HEK293 (cell line): Measurements from ENCODE around the gene CPEB3.

Source experiments
- CTCF ChIA-PET: fragments of 350-600 bp; formaldehyde crosslinking; extraction: SDS; loops from one replicate; lab custom pipeline; 2021; ENCODE audit warnings: antibody characterized with exemption; lab: Yijun Ruan, JAX
- POLR2A ChIA-PET: fragments of 300-600 bp; formaldehyde crosslinking; extraction: SDS; loops from one replicate; lab custom pipeline; 2020; ENCODE audit warnings: antibody characterized with exemption, inconsistent platforms; lab: Yijun Ruan, JAX
- H3K27ac ChIP-seq: fragments of 200-500 bp; sonication (Bioruptor generic); 2 replicates; pipeline ENCODE4 v1.5.1; 2014; ENCODE audit warnings: low read depth, low read length, control low read depth, inconsistent platforms; ENCODE audit errors: extremely low read depth
- H3K36me3 ChIP-seq, 2 experiments: fragments of 200-500 bp in 1 of 2; sonication (Bioruptor generic) in 1 of 2; 1 replicate in 1 of 2; 2 replicates in 1 of 2; pipeline ENCODE4 v1.5.1; 2014 to 2017; ENCODE audit warnings: inconsistent platforms in 2 of 2, low read length in 2 of 2; ENCODE audit not compliant: control insufficient read depth in 2 of 2, insufficient read depth in 1 of 2
- H3K4me1 ChIP-seq: fragments of 200-500 bp; sonication (Bioruptor generic); 2 replicates; pipeline ENCODE4 v1.5.1; 2014; ENCODE audit warnings: mild to moderate bottlenecking, low read length, inconsistent platforms; ENCODE audit not compliant: control insufficient read depth, insufficient read depth
- H3K4me3 ChIP-seq: 2 replicates; pipeline ENCODE4 v1.5.1; 2011; ENCODE audit warnings: low read depth, mild to moderate bottlenecking, control low read depth, low read length, moderate library complexity
- H3K9me3 ChIP-seq: fragments of 200-500 bp; sonication (Bioruptor generic); 2 replicates; pipeline ENCODE4 v1.5.1; 2014; ENCODE audit warnings: low read depth, low read length, inconsistent platforms; ENCODE audit not compliant: control insufficient read depth, insufficient read depth
- MZF1 ChIP-seq: fragments of 450-650 bp; formaldehyde crosslinking; IDR thresholded peaks from 2 replicates; pipeline ENCODE4 v1.5.1; 2017; ENCODE audit warnings: missing biosample characterization, missing genetic modification characterization, borderline replicate concordance
- PRDM1 ChIP-seq: fragments of 450-650 bp; formaldehyde crosslinking; IDR thresholded peaks from 2 replicates; pipeline ENCODE4; 2016; ENCODE audit warnings: missing biosample characterization, missing genetic modification characterization
- ZBTB21 ChIP-seq: fragments of 450-650 bp; formaldehyde crosslinking; IDR thresholded peaks from 2 replicates; pipeline ENCODE4 v1.5.1; 2017; ENCODE audit warnings: missing biosample characterization, missing genetic modification characterization
- ZNF140 ChIP-seq: fragments of 450-650 bp; formaldehyde crosslinking; IDR thresholded peaks from 2 replicates; pipeline ENCODE4 v1.5.1; 2016; ENCODE audit warnings: missing biosample characterization, missing genetic modification characterization
- ZNF2 ChIP-seq: fragments of 450-650 bp; formaldehyde crosslinking; IDR thresholded peaks from 2 replicates; pipeline ENCODE4 v1.5.1; 2016; ENCODE audit warnings: missing biosample characterization, missing genetic modification characterization
- ZNF292 ChIP-seq: fragments of 450-650 bp; formaldehyde crosslinking; IDR thresholded peaks from 2 replicates; pipeline ENCODE4 v1.5.1; 2016; ENCODE audit warnings: low read depth, missing biosample characterization, missing genetic modification characterization, borderline replicate concordance
- ZNF350 ChIP-seq: fragments of 450-650 bp; formaldehyde crosslinking; IDR thresholded peaks from 2 replicates; pipeline ENCODE4 v1.5.0; 2017; ENCODE audit warnings: missing biosample characterization, mild to moderate bottlenecking, missing genetic modification characterization
- ZNF366 ChIP-seq: fragments of 450-650 bp; formaldehyde crosslinking; conservative IDR thresholded peaks from 2 replicates; pipeline ENCODE4 v1.5.1; 2016; ENCODE audit warnings: missing biosample characterization, missing genetic modification characterization
- ZNF37A ChIP-seq: fragments of 450-650 bp; IDR thresholded peaks from 2 replicates; pipeline ENCODE4 v1.5.1; 2018; ENCODE audit warnings: missing biosample characterization, missing genetic modification characterization
- ZNF394 ChIP-seq: fragments of 450-650 bp; formaldehyde crosslinking; IDR thresholded peaks from 2 replicates; pipeline ENCODE4 v1.5.1; 2016; ENCODE audit warnings: missing biosample characterization, missing genetic modification characterization, mild to moderate bottlenecking, moderate library complexity, borderline replicate concordance
- ZSCAN23 ChIP-seq: fragments of 450-650 bp; formaldehyde crosslinking; IDR thresholded peaks from 2 replicates; pipeline ENCODE4 v1.5.1; 2016; ENCODE audit warnings: missing biosample characterization, missing genetic modification characterization
- TF ChIP-seq, protein P1 (sequence below): fragments of 450-650 bp; formaldehyde crosslinking; IDR thresholded peaks from 2 replicates; pipeline ENCODE4 v1.5.1; 2016; ENCODE audit warnings: missing biosample characterization, missing genetic modification characterization, borderline replicate concordance
- TF ChIP-seq, protein P2 (sequence below): fragments of 450-650 bp; formaldehyde crosslinking; IDR thresholded peaks from 2 replicates; pipeline ENCODE4 v1.5.1; 2016; ENCODE audit warnings: missing biosample characterization, missing genetic modification characterization
- TF ChIP-seq, protein P3 (sequence below): fragments of 450-650 bp; formaldehyde crosslinking; IDR thresholded peaks from 2 replicates; pipeline ENCODE4 v1.5.1; 2016; ENCODE audit warnings: missing biosample characterization, missing genetic modification characterization
- TF ChIP-seq, protein P4 (sequence below): fragments of 450-650 bp; formaldehyde crosslinking; IDR thresholded peaks from 2 replicates; pipeline ENCODE4 v1.5.1; 2016; ENCODE audit warnings: missing biosample characterization, missing genetic modification characterization

Gene CPEB3

DNA sequence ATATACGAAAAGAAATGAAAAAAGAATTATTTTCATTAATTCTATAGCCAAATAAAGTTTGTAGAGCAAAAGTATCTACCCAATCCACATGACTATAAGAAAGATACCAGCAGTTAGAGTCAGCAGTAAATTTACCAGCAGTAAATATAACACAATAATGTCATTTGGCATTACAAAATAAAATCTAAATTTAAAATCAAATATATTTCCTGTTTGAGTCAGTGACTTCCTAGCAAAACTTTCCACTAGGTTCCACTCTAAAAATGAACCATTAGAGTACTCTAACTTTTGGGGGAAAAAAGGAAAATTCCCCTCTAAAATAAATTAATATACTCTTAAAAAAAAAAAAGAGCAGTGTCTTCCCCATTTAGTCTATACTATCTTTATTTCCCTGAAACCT lies 144.8 kb downstream of the CPEB3 start:
- TF ChIP-seq ZSCAN23: no peak
- TF ChIP-seq, protein P1, sequence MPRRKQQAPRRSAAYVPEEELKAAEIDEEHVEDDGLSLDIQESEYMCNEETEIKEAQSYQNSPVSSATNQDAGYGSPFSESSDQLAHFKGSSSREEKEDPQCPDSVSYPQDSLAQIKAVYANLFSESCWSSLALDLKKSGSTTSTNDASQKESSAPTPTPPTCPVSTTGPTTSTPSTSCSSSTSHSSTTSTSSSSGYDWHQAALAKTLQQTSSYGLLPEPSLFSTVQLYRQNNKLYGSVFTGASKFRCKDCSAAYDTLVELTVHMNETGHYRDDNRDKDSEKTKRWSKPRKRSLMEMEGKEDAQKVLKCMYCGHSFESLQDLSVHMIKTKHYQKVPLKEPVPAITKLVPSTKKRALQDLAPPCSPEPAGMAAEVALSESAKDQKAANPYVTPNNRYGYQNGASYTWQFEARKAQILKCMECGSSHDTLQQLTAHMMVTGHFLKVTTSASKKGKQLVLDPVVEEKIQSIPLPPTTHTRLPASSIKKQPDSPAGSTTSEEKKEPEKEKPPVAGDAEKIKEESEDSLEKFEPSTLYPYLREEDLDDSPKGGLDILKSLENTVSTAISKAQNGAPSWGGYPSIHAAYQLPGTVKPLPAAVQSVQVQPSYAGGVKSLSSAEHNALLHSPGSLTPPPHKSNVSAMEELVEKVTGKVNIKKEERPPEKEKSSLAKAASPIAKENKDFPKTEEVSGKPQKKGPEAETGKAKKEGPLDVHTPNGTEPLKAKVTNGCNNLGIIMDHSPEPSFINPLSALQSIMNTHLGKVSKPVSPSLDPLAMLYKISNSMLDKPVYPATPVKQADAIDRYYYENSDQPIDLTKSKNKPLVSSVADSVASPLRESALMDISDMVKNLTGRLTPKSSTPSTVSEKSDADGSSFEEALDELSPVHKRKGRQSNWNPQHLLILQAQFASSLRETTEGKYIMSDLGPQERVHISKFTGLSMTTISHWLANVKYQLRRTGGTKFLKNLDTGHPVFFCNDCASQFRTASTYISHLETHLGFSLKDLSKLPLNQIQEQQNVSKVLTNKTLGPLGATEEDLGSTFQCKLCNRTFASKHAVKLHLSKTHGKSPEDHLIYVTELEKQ: no peak
- TF ChIP-seq ZNF394 (tag by site-specific recombination): no peak
- TF ChIP-seq, protein P2, sequence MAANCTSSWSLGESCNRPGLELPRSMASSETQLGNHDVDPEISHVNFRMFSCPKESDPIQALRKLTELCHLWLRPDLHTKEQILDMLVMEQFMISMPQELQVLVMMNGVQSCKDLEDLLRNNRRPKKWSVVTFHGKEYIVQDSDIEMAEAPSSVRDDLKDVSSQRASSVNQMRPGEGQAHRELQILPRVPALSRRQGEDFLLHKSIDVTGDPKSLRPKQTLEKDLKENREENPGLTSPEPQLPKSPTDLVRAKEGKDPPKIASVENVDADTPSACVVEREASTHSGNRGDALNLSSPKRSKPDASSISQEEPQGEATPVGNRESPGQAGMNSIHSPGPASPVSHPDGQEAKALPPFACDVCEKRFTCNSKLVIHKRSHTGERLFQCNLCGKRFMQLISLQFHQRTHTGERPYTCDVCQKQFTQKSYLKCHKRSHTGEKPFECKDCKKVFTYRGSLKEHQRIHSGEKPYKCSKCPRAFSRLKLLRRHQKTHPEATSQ (tag by site-specific recombination): no peak
- TF ChIP-seq, protein P3, sequence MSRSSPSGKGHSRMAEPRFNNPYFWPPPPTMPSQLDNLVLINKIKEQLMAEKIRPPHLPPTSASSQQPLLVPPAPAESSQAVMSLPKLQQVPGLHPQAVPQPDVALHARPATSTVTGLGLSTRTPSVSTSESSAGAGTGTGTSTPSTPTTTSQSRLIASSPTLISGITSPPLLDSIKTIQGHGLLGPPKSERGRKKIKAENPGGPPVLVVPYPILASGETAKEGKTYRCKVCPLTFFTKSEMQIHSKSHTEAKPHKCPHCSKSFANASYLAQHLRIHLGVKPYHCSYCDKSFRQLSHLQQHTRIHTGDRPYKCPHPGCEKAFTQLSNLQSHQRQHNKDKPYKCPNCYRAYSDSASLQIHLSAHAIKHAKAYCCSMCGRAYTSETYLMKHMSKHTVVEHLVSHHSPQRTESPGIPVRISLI (tag by site-specific recombination): no peak
- TF ChIP-seq, protein P4, sequence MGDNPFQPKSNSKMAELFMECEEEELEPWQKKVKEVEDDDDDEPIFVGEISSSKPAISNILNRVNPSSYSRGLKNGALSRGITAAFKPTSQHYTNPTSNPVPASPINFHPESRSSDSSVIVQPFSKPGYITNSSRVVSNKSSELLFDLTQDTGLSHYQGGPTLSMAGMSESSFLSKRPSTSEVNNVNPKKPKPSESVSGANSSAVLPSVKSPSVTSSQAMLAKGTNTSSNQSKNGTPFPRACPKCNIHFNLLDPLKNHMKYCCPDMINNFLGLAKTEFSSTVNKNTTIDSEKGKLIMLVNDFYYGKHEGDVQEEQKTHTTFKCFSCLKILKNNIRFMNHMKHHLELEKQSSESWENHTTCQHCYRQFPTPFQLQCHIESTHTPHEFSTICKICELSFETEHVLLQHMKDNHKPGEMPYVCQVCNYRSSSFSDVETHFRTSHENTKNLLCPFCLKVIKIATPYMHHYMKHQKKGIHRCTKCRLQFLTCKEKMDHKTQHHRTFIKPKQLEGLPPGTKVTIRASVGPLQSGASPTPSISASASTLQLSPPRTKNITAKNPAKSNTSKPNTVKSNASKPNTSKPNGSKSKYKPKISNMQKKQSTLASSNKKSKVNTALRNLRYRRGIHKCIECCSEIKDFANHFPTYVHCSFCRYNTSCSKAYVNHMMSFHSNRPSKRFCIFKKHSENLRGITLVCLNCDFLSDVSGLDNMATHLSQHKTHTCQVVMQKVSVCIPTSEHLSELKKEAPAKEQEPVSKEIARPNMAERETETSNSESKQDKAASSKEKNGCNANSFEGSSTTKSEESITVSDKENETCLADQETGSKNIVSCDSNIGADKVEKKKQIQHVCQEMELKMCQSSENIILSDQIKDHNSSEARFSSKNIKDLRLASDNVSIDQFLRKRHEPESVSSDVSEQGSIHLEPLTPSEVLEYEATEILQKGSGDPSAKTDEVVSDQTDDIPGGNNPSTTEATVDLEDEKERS: no peak
- no peak for TF ChIP-seq ZNF350 (tag by site-specific recombination)
- no peak for TF ChIP-seq MZF1
- TF ChIP-seq ZNF366 (tag by site-specific recombination): no peak
- no peak for TF ChIP-seq ZNF37A
- TF ChIP-seq ZNF292 (tag by site-specific recombination): no peak
- TF ChIP-seq ZNF140 (tag by site-specific recombination): no peak
- TF ChIP-seq ZBTB21: no peak
- CTCF ChIA-PET: interaction anchor here (0.6 to 0.7 kb wide), 3 partner anchors 30 to 269 kb away, joined by 3 to 6 read pairs (median 4); no protein-coding TSS in a partner anchor
- peaks cover 10% of the 10 kb centered on the region; the same call in 1 of the 2 replicates for H3K4me1 ChIP-seq
- POLR2A ChIA-PET: no interaction called here
- no peak overlapping the region for H3K27ac ChIP-seq
- H3K4me3 ChIP-seq: no peak overlapping the region
- H3K9me3 ChIP-seq: no peaks in the 10 kb centered on the region
- H3K36me3 ChIP-seq: no peaks in the 10 kb centered on the region

DNA sequence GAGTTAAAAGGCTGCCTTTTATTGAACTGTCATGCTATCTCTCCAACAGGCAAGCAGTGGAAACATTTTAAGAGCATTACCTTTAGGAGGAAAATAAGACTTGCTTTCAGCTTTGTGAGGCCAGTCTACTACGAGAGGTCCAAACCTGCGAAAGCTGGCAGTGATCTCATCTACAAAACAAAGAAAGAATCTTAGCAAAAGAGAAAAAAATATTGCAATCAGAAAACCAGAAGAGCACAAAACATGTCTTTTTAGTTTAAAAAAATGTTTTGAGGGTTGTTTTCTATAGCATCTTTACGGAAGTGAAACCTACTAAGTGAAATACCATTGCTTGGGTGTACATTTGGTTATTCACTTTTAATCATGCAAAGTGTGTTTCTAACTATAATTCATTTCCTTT lies 147.9 kb downstream of the CPEB3 start:
- Histone ChIP-seq H3K4me3 (no peak overlapping the region), H3K9me3 (no peaks in the 10 kb centered on the region), H3K27ac (no peak overlapping the region), H3K4me1 (peaks cover 10% of the 10 kb centered on the region; the same call in 1 of the 2 replicates), H3K36me3 (no peaks in the 10 kb centered on the region)
- TF ChIP-seq PRDM1 (tag by site-specific recombination): peak; percentile 56
- no peak for TF ChIP-seq ZNF2 (tag by site-specific recombination)
- CTCF ChIA-PET: interaction anchor here (0.6 kb wide), 1 partner anchor 108 kb away, joined by 5 read pairs; no protein-coding TSS in a partner anchor
- POLR2A ChIA-PET: no interaction called here
